GM21717 (cell line): ENCODE data around the gene LGALS4.
"Not testable (repeated sequence)": the region's sequence is repeated elsewhere in the genome, so short reads cannot be mapped to it uniquely, and the experiment has no call there.

Experiments used
- ATAC-seq: cut with Tn5 transposase; IDR thresholded peaks from one replicate; pipeline ENCODE4 v1.9.1; 2021; ENCODE audit warnings: mild to moderate bottlenecking, moderate library complexity; ENCODE audit not compliant: unreplicated experiment

LGALS4 gene

DNA sequence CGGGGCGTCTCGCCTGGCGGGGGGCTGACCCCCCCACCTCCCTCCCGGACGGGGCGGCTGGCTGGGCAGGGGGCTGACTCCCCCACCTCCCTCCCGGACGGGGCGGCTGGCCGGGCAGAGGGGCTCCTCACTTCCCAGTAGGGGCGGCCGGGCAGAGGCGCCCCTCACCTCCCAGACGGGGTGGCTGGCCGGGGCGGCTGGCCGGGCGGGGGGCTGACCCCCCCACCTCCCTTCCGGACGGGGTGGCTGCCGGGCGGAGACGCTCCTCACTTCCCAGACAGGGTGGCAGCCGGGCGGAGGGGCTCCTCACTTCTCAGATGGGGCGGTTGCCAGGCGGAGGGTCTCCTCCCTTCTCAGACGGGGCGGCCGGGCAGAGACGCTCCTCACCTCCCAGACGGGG lies 15.0 kb downstream of the LGALS4 start:
- not testable (repeated sequence) for ATAC-seq

DNA sequence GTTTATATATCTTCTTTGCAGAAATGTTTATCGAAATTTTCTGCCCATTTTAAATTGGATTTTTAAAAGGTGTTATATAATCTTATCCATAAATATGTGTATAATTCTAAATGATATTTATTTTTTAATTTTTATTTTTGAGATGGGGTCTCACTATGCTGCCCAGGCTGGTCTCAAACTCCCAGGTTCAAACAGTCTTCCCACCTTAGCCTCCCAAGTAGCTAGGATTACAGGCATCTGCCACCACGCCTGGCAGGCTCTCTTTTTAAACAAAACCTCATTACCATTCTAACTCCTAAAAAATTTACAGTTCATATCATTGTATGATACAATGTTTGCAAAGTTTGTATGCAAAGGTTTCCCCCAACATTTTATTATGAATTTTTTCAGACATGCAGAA lies 16.6 kb downstream of the LGALS4 start:
- no peak for ATAC-seq

DNA sequence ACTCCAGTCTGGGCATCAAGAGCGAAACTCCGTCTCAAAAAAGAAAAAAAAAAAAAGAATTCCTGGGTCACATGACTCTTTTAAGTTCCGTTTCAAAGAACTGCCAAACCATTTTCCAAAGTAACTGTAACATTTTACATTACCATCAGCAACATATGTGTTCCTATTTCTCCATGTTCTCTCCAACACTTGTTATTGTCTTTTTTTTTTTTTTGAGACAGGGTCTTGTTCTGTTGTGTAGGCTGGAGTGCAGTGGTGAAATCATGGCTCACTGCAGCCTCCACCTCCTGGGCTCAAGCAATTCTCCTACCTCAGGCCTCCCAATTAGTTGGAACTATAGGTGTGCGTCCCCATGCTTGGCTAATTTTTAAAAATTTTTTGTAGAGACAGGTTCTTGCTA lies 17.2 kb downstream of the LGALS4 start:
- ATAC-seq: no peak

DNA sequence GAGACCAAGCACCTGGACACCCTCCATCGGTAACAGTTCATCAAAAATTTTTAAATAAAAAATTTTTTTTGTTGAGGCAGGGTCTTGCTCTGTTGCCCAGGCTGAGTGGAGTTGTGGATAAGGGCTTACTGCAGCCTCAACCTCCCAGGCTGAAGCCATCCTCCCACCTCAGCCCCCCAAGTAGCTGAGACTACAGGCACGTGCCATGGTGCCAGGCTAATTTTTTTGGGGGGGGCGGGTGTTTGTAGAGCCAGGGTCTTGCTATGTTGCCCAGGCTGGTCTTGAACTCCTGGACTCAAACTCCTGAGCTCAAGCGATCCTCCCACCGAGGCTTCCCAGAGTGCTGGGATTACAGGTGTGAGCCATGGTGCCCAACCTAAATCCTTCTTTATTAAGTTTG lies 19.1 kb downstream of the LGALS4 start:
- no peak for ATAC-seq

DNA sequence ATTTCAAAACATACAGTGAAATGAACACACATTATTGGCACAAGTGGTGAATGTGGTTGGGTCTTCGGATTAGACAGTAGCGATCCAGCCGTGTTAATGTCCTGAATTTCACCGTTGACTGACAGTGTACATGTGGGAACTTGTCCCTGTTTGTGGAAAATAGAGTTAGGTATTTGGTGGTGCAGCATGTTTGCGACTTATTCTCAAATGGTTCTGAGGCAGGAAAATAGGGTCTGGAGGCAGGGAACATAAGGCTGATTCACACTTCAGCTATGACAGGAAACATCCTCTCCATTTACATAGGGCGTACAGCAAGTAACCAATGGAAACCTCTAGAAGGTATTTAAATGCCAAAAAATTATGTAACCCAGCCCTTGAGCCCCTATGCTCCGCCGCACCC lies 19.6 kb downstream of the LGALS4 start:
- ATAC-seq: no peak

DNA sequence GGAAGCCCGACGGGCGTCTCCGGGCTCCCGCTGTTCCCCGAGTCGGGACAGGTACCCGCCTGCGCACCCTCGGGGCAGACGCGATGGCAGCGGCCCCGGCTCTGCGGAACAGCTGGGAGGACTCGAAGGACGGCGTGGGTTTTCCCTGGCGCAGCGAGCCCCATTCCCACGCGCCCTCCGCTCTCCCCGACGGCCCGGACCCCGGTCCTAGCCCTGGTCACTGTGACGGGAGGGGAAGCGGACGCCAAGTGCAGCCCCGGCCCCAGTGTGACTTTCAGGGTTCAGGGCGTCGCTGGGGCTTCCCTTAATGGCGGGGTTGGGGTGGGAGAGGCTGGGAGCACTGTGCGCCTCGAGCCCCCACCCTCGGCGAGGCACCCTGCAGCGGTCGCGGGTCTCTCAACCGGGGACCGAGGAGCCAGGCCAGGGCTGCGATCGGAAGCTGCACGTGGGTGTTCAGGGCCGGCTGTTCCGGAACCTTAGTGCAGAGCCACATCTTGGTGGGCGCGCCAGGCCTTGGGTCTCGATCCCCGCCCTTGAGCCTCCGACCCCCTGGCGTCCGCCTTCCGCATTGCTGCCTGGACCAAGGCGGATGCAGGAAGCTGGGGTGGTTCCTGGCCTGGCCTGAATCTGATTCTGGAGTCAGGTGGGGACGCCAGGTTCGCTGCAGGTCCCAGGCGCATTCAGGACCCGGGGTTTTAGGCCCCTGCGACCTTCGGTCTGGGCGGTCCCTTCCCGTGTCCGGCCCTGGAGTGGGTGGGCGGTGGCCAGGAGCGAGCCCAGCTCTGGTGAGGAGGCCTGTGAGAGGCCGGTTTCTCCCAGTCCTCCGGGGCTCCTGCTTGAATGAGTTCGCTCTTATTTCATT lies 20.3 kb downstream of the LGALS4 start:
- no peak for ATAC-seq

DNA sequence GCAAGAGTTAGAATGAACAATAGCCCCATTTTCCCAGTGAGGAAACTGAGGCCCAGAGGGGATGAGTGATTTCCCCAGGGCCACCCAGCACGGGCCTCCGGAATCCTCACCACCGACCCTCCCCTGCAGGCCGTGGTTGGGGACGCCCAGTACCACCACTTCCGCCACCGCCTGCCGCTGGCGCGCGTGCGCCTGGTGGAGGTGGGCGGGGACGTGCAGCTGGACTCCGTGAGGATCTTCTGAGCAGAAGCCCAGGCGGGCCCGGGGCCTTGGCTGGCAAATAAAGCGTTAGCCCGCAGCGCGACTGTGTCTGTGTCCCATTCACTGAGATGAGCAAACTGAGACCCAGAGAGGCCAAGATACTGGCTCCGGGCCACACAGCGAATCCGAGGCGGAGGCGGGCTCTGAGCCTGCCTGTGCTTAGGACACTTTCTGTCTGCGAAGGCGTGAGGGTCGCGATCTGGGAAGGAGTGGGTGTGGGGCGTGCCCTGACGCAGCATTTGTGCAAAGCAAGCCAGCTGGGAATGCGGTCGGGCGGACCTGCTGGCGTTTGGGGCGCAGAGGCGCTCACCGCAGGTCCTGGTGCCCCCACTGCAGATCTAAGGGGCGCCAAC lies 21.2 kb downstream of the LGALS4 start:
- peak; percentile 52 for ATAC-seq

DNA sequence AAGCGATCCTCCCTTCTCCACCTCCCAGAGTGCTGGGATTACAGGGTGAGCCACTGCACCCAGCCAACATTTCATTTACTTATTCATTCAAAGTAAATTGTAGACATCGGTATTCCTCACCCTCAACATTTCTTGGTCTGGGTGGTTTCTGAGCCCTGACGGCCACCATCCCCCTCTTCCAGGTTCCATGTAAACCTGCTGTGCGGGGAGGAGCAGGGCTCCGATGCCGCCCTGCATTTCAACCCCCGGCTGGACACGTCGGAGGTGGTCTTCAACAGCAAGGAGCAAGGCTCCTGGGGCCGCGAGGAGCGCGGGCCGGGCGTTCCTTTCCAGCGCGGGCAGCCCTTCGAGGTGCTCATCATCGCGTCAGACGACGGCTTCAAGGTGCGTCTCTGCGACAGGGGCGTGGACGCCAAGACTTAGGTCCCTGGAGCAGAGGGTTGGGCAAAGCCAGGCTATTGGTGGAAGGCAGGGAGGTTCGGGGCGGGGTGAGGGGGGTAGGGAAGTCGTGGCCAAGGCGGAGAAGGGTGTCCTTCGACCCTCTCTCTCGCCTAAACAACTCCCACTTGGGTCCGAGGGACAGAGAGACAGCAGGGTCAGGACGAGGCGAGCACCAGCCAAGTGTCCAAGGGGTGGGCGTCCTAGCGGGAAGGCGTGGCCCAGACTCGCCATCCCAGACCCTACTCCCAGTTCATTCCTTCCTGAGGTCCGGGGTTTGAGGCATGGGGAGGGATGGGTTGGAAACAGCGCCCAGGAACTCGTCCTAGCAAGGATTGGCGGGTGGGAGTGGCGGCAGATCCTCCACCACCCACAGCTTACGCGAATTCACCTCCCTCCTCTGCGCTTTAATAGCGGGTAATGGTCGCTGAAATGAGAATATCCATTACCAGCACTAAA lies 22.0 kb downstream of the LGALS4 start:
- not testable (repeated sequence) for ATAC-seq

DNA sequence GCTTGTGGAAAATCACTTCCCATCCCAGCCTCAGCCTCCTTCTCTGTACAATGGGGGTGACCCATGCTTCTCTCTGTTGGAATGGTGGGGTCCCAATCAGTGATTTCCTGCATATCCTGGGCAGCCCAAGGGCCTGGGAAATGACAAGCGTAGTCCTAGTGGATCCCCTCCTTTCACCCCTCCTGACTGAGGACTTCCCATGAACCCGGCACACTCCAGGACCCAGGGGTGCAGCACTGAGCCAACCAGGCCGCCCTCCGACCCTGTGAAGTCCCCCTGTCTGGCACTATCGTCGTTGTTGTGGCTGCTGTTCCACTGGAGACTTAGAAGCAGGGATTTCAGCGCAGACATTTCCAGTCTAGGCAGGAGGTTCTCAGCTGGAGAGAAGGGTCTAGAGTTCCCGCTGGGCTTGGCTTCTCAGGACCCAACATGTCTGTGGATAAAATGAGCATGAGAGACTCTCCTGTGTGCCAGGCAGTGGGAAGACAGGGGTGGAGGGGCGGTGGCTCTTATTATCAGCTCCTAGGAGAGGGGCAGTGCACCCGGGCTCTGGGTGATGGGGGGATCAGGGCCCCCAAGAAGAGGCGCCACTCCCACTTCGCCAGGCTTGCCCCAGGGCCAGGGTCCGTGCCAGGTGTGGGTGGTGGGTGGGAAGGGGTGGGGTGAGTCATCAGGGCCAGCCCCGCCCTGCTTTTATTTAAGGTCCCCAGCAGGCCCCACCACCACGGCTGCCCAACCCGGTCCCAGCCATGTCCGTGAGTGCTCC lies 24.1 kb downstream of the LGALS4 start, which contains the start of gene LGALS7B:
LGALS7B (plus strand) TSS at position 723 of the 766 bp plus-strand sequence; CDS start at position 750, 27 bp downstream.
- no peak for ATAC-seq

DNA sequence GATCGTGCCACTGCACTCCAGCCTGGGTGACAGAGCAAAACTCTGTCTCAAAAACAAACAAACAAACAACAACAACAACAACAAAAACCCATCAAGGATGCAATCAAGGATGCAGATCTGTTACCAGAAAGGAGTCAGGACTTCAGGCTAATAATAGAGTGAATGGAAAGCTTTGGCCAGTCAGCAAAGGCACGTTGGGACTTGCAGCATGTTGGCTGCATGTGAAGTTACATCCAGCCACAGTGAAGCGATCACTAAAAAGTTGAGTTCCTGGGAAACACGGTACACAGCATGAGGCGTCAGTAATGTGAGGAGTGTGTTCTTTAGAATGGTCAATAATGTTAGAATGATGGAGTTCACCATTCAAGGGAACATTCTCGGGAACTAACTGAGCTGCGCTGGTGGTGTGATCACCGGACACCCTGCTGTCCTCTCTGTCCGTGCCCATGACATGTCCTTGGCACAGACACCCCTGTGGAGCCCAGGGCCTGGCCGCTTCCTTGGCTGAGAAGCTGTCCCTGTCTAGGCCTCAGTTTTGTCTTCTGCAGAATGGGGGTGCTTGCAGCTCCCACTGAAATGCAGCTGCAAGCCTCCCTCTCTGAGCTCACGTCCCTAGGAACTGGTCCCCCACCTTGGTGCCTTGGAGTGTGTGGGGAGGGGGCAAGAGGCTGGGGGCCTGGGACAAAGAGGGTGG lies 26.0 kb downstream of the LGALS4 start:
- no peak for ATAC-seq

DNA sequence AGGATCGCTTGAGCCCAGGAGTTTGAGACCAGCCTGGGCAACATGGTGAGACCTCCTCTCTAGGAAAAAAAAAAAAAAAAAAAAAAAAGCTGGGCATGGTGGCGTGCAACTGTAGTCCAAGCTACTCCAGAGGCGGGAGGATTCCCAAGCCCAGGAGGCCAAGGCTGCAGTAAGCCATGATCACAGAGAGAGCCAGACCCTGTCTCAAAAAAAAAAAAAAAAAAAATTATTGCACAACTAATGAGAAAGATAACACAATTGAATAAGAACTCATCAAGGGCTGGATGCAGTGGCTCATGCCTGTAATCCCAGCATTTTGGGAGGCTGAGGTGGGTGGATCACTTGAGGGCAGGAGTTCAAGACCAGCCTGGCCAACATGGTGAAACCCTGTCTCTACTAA lies 26.7 kb downstream of the LGALS4 start:
- ATAC-seq: not testable (repeated sequence)

DNA sequence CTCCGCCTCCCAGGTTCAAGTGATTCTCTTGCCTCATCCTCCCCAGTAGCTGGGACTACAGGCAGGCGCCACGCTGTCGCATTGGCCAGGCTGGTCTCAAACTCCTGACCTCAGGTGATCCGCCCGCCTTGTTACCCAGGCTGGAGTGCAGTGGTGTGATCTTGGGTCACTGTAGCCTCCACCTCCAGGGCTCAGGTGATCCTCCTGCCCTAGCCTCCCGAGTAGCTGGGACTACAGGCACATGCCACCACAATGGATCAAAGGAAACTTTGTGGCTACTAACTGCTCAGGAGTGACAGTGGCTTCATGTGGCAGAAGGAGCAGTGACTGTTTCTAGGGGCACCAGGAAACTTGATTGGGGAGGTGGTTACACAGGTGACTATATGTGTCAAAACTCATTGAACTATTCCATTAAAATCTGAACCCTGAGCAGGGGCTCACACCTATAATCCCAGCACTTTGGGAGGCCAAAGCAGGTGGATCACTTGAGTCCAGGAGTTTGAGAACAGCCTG lies 27.5 kb downstream of the LGALS4 start:
- no peak for ATAC-seq

DNA sequence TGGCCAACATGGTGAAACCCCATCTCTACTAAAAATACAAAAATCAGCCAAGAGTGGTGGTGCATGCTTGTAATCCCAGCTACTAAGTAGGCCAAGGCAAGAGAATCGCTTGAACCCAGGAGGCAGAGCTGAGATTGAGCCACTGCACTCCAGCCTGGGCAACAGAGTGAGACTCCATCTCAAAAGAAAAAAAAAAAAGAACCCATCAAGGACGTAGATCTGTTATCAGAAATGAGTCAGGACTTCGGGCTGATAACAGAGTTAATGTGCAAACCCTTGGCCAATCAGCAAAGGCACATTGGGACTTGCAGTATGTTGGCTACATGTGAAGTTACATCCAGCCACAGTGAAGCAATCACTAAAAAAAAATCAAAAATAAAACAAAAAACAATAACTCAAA lies 28.5 kb downstream of the LGALS4 start:
- ATAC-seq: no peak

DNA sequence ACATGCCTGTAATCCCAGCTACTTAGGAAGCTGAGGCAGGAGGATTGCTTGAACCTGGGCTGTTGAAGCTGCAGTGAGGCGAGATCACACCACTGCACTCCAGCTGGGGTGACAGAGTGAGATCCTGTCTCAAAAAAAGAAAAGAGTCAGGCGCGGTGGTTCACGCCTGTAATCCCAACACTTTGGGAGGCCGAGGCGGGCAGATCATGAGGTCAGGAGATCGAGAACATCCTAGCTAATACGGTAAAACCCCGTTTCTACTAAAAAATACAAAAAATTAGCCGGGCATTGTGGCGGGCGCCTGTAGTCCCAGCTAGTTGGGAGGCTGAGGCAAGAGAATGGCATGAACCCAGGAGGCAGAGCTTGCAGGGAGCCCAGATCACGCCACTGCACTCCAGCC lies 30.5 kb downstream of the LGALS4 start:
- ATAC-seq: not testable (repeated sequence)

DNA sequence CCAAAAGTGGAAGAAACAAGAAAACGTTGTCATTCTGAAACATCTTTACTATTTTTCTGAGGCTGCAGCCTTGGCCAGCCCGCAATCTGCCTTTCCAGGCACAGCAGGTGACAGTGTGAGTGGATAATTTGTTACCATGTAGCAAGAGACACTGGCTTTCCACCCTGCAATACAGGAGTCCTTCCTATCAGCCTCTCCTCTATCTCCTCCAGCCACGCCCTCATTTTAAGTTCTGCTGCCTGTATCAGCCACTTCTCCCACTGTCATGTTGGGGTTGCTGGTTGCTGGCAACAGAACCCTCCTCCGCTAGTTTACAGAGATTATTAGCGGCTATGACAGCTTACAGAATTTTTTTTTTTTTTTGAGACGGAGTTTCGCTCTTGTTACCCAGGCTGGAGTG lies 31.7 kb downstream of the LGALS4 start:
- ATAC-seq: no peak

DNA sequence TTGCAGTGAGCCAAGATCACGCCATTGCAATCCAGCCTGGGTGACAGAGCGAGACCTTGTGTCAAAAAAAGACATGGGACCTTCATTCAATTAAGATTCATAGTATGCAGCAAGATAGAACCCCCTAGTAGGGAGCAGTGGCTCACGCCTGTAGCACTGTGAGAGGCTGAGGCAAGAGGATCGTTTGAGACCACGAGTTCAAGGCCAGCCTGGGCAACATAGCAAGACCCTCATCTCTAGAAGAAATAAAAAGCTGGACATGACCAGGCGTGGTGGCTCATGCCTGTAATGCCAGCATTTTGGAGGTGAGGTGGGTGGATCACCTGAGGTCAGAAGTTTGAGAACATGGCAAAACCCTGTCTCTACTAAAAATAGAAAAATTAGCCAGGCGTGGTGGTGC lies 32.3 kb downstream of the LGALS4 start:
- ATAC-seq: no peak

DNA sequence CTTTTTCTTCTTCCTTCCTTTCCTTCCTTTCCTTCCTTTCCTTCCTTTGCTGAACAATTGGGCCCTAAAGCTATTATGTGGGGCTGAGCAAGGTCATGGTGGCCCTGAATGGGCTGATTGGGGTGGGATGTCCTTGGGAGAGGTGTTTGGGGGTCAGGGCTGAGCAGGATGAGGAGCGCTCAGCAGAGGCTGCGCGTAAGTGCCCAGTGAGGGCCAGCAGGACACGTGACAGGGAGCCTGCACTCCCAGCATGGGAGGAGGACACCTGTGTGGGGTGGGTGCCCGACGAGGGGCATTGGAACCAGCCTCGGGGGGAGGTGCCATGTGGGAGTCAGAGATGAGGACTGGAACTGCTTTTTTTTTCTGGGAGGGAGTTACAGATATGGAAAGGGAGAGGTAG lies 34.0 kb downstream of the LGALS4 start:
- no peak for ATAC-seq

DNA sequence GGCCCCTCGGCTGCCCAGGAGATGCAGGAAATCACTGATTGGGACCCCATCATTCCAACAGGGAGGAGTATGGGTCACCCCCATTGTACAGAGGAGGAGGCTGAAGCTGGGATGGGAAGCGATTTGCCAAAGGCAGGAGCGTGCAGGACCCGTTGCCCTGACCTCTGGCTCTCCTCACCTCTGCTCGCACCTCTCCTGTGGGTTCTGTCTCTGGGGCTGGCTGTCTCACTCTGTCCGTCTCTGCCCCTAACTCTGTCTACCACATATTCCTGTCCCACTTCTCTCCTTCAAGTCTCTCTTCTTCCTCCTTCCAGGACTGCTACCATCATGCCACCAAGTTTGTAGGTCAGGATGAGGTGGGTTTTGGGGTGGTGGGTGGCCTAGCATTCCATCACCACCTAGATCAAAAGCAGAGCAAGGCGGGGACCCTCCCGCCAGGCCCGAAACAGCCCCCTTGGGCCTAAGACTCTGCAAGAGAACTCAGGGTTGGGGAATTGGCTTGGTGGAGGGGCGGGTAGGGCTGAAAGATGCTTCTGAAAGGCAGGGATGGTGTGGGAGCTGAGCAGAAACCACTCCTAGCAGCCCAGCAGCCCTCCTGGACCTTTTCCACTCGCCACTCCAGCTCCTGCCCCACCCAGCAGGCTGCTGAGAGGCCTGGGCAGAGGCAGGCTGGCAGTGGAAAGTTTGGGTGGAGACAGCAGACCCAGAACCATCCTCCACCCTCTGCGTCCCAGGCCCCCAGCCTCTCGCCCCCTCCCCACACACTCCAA lies 38.4 kb downstream of the LGALS4 start:
- no peak for ATAC-seq
